ENCODE results near the gene ALLC. TPM values are rescaled to one million over a fixed set of nuclear protein-coding genes. Genes with fewer than 3 reads are reported as not detected.

ALLC gene
- polyA plus RNA-seq, 2 of the 4 experiments (the other 2 are of a cell fraction) = not detected

DNA sequence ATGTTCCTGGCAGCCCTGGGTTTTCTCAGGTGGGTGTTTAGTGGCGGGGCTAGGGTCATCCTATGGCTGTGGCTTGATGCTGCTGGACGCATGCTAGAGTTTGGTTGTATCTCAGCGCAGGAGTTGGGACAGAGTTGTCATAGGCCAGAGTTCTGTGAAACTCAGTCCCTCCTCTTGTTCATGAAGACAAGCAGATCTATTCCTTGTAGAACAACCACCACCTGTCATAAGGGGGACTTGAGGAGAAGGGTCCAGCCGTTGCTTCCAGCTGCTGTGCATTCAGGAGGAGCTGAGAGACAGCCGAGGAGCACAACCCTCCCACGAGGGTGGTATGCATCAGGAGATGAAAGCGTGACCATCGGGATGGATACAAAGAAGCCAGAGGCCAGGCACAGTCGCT is 71.8 kb downstream of the ALLC start:
- Histone ChIP-seq H3K9me3 (no peaks in the 10 kb centered on the region), H3K27ac (no peak overlapping the region), H3K4me2 (no peak overlapping the region), H3K4me1 (peaks cover 8% of the 10 kb centered on the region; the same call in 2 of the 3 replicates), H3K4me3 (no peak overlapping the region)
- ChIA-PET CTCF (interaction anchor here (1.0 to 5.8 kb wide), 9 partner anchors 9 to 211 kb away, joined by 3 to 66 read pairs (median 9); no protein-coding TSS in a partner anchor), POLR2A (no interaction called here)
- 42% methylated on average over 9 of the region's 9 CpGs for WGBS (ENCODE audit: missing lambda C conversion rate)
- ATAC-seq (no peak), FAIRE-seq (no peak), DNase-seq (ENCODE audit: low read depth in 1 of 2, low spot score in 1 of 2) (no peak)
- TF ChIP-seq FOSB (CRISPR knock-in tag; IDR thresholded peaks at IDR 0.05) (no peak), CHD4 (IDR thresholded peaks at IDR 0.05; ENCODE audit: borderline replicate concordance) (no peak), EHF (CRISPR knock-in tag; IDR thresholded peaks at IDR 0.05) (no peak), KDM5A (IDR thresholded peaks at IDR 0.05) (no peak), HEYL (CRISPR knock-in tag; IDR thresholded peaks at IDR 0.05) (no peak), EHMT2 (IDR thresholded peaks at IDR 0.05; ENCODE audit: low read depth) (no peak), E2F6 (IDR thresholded peaks at IDR 0.05; ENCODE audit: borderline replicate concordance, low read depth) (no peak), CHD2 (IDR thresholded peaks at IDR 0.05; ENCODE audit: low read length, partially characterized antibody) (no peak)

DNA sequence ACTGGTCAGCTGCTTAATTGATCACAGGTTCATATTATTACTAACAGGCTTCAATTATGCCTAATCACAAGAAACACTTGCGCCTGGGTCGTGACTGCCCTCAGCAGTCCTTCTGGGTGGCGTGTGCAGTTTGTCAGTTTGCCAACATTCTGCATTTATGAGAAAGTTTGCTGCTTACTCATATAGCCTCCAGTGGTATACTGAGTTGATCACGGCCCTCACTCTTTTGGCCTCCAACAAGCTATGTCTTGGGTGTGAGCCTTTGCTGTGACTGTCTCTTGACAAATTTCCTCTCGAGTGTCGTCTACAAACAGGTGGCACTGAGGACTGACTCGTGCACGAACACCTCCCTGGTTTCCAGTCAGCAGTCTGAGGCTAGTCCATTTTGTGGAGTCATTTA is 72.6 kb downstream of the ALLC start:
- DNase-seq (ENCODE audit: low read depth in 1 of 2, low spot score in 1 of 2) = peak in 1 of 2 experiments; percentile 52
- Histone ChIP-seq H3K27ac (no peak overlapping the region), H3K9me3 (no peaks in the 10 kb centered on the region), H3K4me3 (no peak overlapping the region), H3K4me1 (peaks cover 8% of the 10 kb centered on the region; the same call in 2 of the 3 replicates), H3K4me2 (peak overlapping the region; percentile 39; the same call in 2 of the 3 replicates)
- TF ChIP-seq CHD2 (IDR thresholded peaks at IDR 0.05; ENCODE audit: low read length, partially characterized antibody) (no peak), JUN (IDR thresholded peaks at IDR 0.05) (no peak), RCOR1 (IDR thresholded peaks at IDR 0.05; ENCODE audit: low read depth, low read length) (no peak), FOXS1 (CRISPR knock-in tag; IDR thresholded peaks at IDR 0.05) (no peak), TP53 (CRISPR knock-in tag; IDR thresholded peaks at IDR 0.05) (no peak), MAZ (IDR thresholded peaks at IDR 0.05; ENCODE audit: borderline replicate concordance, low read depth, low read length) (no peak), HDAC2 (IDR thresholded peaks at IDR 0.05) (no peak), CHD4 (IDR thresholded peaks at IDR 0.05; ENCODE audit: borderline replicate concordance) (no peak), JUNB (IDR thresholded peaks at IDR 0.05) (no peak), EHMT2 (IDR thresholded peaks at IDR 0.05; ENCODE audit: low read depth) (no peak), ZSCAN20 (CRISPR knock-in tag; IDR thresholded peaks at IDR 0.05) (no peak), ESRRA (IDR thresholded peaks at IDR 0.05; ENCODE audit: borderline replicate concordance, low read length) (no peak), HOXB5 (CRISPR knock-in tag; IDR thresholded peaks at IDR 0.05) (no peak), BHLHE40 (IDR thresholded peaks at IDR 0.05; ENCODE audit: low read depth, low read length) (no peak), ZC3H11A (IDR thresholded peaks at IDR 0.05) (no peak), NPAS2 (CRISPR knock-in tag; IDR thresholded peaks at IDR 0.05; ENCODE audit: borderline replicate concordance) (no peak)
- ChIA-PET CTCF (interaction anchor here (1.0 to 5.8 kb wide), 7 partner anchors 9 to 96 kb away, joined by 4 to 66 read pairs (median 24); no protein-coding TSS in a partner anchor), POLR2A (no interaction called here)
- WGBS (ENCODE audit: missing lambda C conversion rate) = 8% methylated on average over 8 of the region's 8 CpGs
- FAIRE-seq = no peak
- peak in 1 of 2 experiments; percentile 22; a peak in 2 of 6 replicates for ATAC-seq

DNA sequence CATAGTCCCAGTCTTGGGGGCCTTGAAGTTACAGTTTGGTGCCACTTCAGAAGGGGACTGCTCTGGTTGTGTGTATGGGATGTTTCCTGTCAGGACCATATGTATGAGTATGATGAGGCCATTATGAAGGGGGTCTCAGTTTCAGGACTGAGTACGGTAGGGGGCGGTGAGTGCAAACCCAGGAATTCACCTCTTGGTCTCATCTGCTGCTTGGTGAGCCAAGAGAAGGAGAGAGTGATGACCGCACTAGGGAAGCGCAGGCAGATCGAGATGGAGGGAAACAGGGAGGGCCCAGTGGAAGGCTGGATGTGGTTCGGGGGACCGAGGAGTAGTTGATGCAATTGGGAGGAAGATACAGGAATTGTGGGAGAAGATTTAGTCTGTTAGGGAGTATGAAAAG is 73.8 kb downstream of the ALLC start:
- 68% methylated on average over 7 of the region's 7 CpGs for WGBS (ENCODE audit: missing lambda C conversion rate)
- Histone ChIP-seq H3K4me3 (no peak overlapping the region), H3K4me1 (peaks cover 8% of the 10 kb centered on the region; the same call in 2 of the 3 replicates), H3K4me2 (no peak overlapping the region), H3K27ac (no peak overlapping the region), H3K9me3 (no peaks in the 10 kb centered on the region)
- POLR2A ChIA-PET = no interaction called here
- no peak for DNase-seq (ENCODE audit: low read depth in 1 of 2, low spot score in 1 of 2)
- no peak for ATAC-seq
- FAIRE-seq = no peak
- CTCF ChIA-PET = interaction anchor here (1.0 to 1.5 kb wide), 2 partner anchors 9 to 95 kb away, joined by 4 to 7 read pairs; no protein-coding TSS in a partner anchor
- TF ChIP-seq ESRRA (IDR thresholded peaks at IDR 0.05; ENCODE audit: borderline replicate concordance, low read length) = no peak
- TF ChIP-seq ZFP36 (IDR thresholded peaks at IDR 0.05; ENCODE audit: borderline replicate concordance, partially characterized antibody) = no peak
- TF ChIP-seq PBX3 (IDR thresholded peaks at IDR 0.05) = no peak
- TF ChIP-seq RFX5 (IDR thresholded peaks at IDR 0.05) = no peak
- TF ChIP-seq GATA3 (IDR thresholded peaks at IDR 0.05; ENCODE audit: borderline replicate concordance) = no peak
- no peak for TF ChIP-seq PHF8 (IDR thresholded peaks at IDR 0.05; ENCODE audit: borderline replicate concordance, low read depth)
- no peak for TF ChIP-seq EHMT2 (IDR thresholded peaks at IDR 0.05; ENCODE audit: low read depth)
- TF ChIP-seq E2F6 (IDR thresholded peaks at IDR 0.05; ENCODE audit: borderline replicate concordance, low read depth) = no peak
- TF ChIP-seq RARB (CRISPR knock-in tag; IDR thresholded peaks at IDR 0.05) = no peak
- TF ChIP-seq, protein P1, sequence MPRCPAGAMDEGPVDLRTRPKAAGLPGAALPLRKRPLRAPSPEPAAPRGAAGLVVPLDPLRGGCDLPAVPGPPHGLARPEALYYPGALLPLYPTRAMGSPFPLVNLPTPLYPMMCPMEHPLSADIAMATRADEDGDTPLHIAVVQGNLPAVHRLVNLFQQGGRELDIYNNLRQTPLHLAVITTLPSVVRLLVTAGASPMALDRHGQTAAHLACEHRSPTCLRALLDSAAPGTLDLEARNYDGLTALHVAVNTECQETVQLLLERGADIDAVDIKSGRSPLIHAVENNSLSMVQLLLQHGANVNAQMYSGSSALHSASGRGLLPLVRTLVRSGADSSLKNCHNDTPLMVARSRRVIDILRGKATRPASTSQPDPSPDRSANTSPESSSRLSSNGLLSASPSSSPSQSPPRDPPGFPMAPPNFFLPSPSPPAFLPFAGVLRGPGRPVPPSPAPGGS (IDR thresholded peaks at IDR 0.05) = no peak
- TF ChIP-seq MAX (IDR thresholded peaks at IDR 0.05) = no peak
- TF ChIP-seq MAZ (IDR thresholded peaks at IDR 0.05; ENCODE audit: borderline replicate concordance, low read depth, low read length) = no peak
- no peak for TF ChIP-seq CBX8 (IDR thresholded peaks at IDR 0.05)

All from A549 (cell line).